HG02970 (cell line): ENCODE data around the gene KIF26B.

Experiments
- ATAC-seq: cut with Tn5 transposase; IDR thresholded peaks from one replicate; pipeline ENCODE4 v1.9.1; 2021; ENCODE audit warnings: mild to moderate bottlenecking, moderate library complexity, moderate number of reproducible peaks; ENCODE audit not compliant: unreplicated experiment, low FRiP score

KIF26B gene

DNA sequence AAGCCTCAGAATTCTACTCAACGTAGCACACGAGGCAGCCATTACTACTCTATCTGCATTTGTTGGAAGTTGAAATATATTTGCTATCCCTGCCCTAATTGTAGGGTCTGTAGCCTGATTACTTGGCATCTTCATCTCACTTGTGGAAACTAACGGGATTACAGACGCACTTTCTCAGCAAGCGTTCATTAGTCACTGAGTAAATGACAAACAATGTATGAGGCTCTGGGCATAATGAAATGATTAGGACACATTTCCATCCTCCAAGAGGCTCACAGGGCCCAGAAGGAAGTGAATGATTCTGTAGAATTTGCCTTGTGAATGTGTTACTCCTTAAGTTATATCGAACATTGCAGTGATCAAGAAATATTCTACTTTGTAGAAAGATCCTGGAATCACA is 78.1 kb downstream of the KIF26B start:
- no peak for ATAC-seq

DNA sequence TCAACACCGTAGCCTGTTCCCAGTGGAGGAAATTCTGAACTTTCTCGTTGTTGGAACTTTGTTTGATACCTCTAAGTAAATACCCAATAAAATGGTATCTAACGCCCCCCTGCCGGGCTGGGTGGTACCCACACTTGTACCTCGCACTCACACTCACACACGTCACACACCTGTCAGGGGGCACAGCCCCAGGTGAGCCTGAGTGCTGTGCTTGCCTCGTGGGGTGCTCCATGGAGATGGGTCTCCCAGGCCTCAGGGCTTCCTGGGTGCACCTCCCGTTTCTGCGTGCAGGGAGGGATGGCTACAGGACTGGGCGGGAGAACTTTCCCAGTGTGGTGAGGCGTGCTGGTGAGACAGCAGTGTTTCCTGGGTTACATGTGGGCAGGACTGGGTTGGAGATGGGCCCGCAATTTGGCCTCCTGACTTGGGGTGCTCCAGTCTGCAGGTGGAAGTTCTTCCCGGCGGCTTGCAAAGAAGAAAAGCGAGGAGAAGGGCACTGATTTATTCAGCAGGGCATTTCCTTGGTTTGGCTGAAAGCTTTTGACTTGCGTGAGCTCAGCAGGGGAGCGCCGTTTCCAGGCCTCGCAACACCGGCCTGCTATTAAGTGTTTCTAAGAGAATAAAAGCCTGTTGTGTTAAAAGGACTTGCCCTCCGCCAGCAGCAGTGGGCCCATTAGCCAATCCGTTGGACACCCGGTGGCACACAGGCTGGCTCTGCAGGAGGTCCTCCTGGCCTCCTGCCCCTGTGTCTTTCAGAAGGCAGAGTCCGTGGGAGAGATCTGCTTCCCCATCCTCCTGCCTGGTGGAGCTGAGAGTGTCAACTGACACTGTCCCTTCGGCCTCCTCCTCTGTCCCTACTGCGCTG is 79.7 kb downstream of the KIF26B start:
- no peak for ATAC-seq

DNA sequence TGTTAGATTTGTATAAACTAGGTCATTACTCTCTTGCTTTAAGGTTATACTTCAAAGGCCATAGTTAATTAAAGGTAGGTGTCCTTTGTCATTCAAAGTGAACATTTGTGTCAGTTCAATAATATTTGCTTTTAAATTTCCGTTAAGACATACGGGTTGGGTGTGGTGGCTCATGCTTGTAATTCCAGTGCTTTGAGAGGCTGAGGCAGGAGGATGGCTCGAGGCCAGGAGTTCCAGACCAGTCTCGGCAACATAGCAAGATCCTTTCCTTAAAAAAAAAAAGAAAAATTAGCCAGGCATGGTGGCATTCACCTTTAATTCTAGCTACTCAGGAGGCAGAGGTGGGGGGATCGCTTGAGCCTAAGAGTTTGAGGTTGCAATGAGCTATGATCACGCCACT is 80.4 kb downstream of the KIF26B start:
- no peak for ATAC-seq

DNA sequence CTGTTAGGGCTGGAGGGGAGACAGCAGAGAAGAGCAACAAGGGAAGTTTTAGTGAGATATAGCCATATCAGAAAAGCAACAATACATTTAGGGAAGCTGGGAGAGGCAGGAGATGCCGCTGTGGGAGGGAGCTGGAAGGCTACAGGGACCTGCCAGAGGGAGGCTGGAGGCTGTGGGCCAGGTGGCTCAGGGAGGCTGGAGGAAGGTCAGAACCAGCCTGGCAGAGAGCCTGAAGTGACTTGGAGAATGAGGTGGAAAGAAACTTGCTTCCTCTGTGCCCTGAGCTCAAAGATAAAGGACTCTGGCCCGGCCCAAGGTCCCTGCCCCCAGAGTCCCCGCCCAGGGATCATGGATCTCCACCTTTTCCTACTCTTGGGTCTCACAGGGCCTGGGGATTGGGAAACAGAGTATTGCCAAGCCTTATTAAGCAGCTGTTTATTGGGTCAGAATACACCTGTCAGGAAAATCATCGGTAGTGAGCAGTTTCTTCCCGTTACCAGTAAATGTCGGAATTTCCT is 85.9 kb downstream of the KIF26B start:
- ATAC-seq: no peak

GRCh38 chr1:245241526-245242130 is 86.8 kb downstream of the KIF26B start:
- ATAC-seq: no peak

- ATAC-seq: no peak
Observed at GRCh38 chr1:245242989-245243388, 88.2 kb downstream of the KIF26B start.

GRCh38 chr1:245245021-245245667 is 90.4 kb downstream of the KIF26B start:
- no peak for ATAC-seq

- no peak for ATAC-seq
Observed at GRCh38 chr1:245246433-245246832, 91.6 kb downstream of the KIF26B start.

GRCh38 chr1:245247356-245247755 is 92.6 kb downstream of the KIF26B start:
- no peak for ATAC-seq

DNA sequence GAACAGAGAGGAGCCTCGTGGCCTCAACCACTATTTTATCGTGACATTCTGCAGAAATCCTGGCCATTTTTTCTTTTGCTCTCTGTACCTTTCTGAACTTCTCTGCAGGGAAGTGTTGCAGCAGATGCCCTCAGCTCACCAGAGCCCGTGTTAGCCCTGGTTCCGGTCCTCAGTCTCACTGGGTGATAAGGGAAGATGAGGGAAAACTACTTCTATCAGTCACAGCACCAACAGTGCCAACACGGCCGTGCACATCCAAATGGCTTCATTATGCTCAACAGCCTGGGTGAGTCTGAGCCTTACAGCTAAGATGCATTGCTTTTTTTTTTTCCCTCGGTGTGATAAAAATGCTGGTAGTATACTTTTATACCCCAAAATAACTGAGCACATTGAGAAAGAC is 93.0 kb downstream of the KIF26B start:
- no peak for ATAC-seq

GRCh38 chr1:245248231-245248731 is 93.5 kb downstream of the KIF26B start:
- no peak for ATAC-seq

DNA sequence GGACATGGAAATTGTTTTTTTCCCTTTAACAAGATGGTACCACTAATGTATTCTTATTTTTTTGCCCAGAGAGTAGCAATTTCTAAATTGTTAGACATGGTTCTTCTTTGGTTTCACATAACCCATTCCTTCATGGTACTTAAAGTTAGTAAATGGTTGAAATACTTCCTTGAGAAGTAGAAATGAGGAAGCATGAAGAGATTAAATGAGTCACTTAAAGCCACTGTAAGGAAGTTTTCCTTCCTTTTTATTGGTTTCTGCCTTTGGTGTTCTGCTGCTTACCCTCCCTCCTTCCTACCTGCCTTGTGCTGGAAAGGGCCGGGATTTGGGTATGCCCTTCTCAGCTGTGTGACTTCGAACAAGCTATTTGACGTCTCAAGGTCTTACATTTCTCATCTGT is 101.0 kb downstream of the KIF26B start:
- no peak for ATAC-seq

- ATAC-seq: no peak
Observed at GRCh38 chr1:245256528-245256927, 101.7 kb downstream of the KIF26B start.

DNA sequence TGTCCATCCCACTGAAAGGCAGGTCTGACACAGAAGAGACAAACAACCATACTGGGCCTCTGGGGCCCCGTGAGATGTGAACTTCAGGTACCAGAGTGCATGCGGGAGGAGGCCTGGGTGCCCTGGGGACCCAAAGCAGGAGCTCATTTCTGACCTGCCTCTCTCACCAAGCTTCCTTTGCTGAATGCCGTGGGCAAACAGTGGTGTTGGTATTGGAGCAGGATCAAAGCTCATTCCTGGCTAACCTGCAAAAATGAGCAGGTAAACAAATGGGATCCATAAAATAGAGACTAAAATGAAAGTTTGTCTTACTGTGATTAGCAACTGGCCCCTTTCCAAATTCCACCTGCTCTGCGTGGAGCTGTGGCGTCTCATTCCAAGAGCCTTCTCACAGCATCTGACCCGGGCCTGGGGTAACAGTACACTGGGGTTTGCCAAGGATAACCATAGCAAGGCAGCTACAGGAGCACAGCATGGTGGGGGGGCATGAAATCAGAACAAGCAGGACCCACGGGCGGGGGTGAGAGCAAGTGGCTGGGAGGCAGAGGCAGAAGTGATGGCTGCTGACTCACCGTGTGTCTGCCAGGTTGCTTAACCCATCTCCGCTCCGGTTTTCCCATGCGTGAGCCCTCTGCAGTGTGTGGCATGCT is 103.6 kb downstream of the KIF26B start:
- no peak for ATAC-seq

DNA sequence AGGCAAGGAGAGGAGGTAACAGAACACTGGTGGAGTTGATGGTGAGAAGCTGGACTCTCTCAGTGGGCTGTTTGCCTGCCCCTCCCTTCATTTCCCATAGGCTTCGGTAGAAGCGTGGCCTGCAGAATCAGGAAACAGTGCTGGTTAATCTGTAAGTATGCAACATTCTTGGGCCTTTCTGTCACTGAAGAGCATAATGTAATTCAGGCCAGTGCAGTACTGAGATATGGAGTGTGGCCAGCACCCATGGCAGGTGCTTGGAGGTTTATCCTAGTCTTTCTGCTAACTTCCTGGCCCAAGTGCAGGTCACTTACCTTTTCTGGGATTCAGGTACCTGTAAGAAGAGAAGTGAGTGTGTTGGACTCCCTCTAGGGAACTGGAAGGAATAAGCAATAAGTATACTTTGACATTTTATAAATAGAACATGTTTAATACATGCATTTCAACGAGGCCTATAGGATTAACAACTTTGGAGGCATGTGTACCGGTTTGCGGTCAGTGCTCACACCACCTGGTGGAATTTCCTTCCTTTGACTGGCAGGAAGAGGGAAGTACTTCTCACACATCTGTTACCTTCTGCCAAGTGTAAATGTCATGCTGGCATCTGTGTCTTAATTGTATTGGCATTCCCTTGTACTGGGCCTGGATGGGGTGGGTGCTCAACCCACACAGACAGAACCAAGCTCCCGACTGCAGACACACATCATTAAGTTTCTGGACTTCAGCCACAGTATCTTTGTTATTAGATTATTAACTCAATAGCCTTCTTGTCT is 105.5 kb downstream of the KIF26B start:
- no peak for ATAC-seq

DNA sequence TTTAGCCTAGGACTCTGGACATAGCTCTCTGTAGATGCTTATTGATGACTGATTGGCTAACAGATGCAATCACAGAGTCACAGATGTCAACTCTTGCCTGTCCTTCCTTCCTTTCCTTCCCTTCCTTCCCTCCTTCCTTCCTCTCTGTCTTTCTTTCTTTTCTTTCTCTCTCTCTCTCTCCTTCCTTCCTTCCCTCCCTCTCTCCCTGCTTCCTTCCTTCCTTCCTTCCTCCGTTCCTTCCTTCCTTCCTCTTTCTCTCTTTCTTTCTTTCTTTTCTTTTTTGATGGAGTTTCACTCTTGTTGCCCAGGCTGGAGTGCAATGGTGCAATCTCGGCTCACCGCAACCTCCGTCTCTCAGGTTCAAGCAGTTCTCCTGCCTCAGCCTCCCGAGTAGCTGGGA is 106.1 kb downstream of the KIF26B start:
- ATAC-seq: no peak

- ATAC-seq: no peak
Observed at GRCh38 chr1:245261786-245262185, 107.0 kb downstream of the KIF26B start.

GRCh38 chr1:245263529-245264095 is 108.8 kb downstream of the KIF26B start:
- no peak for ATAC-seq

- ATAC-seq: no peak
Observed at GRCh38 chr1:245264226-245264625, 109.4 kb downstream of the KIF26B start.

DNA sequence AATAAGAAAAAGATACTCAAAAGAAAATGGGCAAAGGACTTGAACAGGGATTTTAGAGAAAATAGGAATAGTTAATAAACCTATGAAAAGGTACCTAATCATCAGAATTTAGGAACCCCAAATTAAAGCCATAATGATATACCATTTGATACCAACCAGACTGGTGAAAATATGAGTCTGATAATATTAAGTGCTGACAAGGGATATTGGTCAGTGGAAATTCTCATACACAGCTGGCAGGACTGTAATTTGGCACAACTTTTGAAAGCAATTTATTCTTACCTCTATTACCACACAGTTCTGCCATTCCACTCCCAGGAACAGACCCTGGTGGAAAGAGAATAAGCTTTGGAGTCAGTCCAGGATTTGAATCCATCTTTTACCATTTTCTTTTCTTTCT is 111.3 kb downstream of the KIF26B start:
- ATAC-seq: no peak
